ENCODE data around the gene SPON2. TPM values are rescaled to one million over a fixed set of nuclear protein-coding genes. Genes with fewer than 3 reads are reported as not detected.

Gene SPON2
- total and polyA plus RNA-seq, 8 donors, result 3.1 to 45.2 (median 11.0) TPM

DNA sequence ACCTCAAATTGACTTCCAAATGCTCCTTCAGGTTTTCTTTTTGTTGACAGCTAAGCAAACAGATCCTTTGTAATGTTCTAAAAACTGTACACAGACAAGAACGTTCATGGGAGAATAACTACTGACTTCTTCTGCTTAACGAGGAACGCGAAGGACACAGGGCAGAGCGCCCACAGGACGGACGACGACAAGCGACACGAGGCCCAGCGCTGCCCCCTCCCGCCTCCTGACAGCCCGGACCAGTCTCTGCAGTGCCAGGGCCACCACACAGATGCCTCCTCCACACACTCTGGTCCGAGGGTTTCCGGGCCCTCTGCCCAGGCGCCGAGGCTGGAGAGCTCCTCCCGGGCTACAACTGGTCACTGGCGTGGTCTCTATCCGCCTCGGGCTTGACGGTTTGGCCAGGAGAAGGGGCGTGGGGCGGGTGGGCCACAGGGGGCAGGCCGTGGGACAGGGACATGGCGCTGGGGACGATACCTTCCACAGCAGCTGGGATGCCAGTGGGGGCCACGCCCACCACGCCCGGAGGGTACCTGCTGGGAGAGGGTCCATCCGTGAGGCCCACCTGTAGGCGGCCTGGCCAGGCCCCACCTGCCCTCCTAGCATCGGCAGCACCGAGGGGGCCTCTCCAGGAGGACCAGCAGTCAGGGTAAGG is 39.6 kb upstream of the SPON2 start:
- ATAC-seq (peak; percentile 61 to 76 (median 73)), FAIRE-seq (no peak), DNase-seq (peak; percentile 72 to 91 (median 80))
- H3K36me3 ChIP-seq, result peaks cover 11 to 48% (median 17%) of the 10 kb centered on the region in 3 donors
- no peaks in the 10 kb centered on the region for H3K27me3 ChIP-seq
- 50 to 53% methylated on average over 34 of the region's 34 CpGs for WGBS, 2 donors
- H3K4me3 ChIP-seq, result no peak overlapping the region
- TF ChIP-seq, protein P1, sequence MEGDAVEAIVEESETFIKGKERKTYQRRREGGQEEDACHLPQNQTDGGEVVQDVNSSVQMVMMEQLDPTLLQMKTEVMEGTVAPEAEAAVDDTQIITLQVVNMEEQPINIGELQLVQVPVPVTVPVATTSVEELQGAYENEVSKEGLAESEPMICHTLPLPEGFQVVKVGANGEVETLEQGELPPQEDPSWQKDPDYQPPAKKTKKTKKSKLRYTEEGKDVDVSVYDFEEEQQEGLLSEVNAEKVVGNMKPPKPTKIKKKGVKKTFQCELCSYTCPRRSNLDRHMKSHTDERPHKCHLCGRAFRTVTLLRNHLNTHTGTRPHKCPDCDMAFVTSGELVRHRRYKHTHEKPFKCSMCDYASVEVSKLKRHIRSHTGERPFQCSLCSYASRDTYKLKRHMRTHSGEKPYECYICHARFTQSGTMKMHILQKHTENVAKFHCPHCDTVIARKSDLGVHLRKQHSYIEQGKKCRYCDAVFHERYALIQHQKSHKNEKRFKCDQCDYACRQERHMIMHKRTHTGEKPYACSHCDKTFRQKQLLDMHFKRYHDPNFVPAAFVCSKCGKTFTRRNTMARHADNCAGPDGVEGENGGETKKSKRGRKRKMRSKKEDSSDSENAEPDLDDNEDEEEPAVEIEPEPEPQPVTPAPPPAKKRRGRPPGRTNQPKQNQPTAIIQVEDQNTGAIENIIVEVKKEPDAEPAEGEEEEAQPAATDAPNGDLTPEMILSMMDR (IDR thresholded peaks at IDR 0.05), result no peak
- no peaks in the 10 kb centered on the region for H3K9me3 ChIP-seq
- intact Hi-C loops (cut with DNase I), result no loop called here
- H3K4me1 ChIP-seq, result peaks cover 10 to 36% (median 19%) of the 10 kb centered on the region in 3 donors
- H3K27ac ChIP-seq, result peak overlapping the region in 2 of 4 donors; percentile 13 to 50

DNA sequence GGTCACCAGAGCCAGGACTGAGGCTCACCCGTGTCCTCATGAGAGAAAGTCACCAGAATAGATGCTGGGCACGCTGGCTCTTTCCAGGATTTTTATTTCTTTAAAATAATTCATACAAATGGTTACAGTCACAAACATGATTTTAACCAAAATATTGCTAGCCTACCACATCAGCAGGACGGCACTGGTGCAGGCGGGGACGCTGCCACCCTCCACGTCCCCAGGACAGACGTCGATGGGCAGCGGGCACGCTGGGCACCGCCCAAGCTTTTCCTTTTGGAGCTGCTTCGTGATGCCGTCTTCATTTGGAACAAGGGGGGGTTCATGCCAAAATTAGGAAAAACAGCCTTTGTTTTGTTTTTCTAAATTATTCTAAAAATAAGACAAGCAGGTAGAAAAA is 39.0 kb upstream of the SPON2 start:
- FAIRE-seq (no peak), ATAC-seq (no peak), DNase-seq (peak in 4 of 6 donors; percentile 13 to 48 (median 26))
- intact Hi-C loops (cut with DNase I), result no loop called here
- H3K4me1 ChIP-seq, result peaks cover 10 to 36% (median 19%) of the 10 kb centered on the region in 3 donors
- H3K27ac ChIP-seq, result no peak overlapping the region
- H3K36me3 ChIP-seq, result peaks cover 11 to 42% (median 17%) of the 10 kb centered on the region in 3 donors
- no peak overlapping the region for H3K4me3 ChIP-seq
- no peaks in the 10 kb centered on the region for H3K9me3 ChIP-seq
- H3K27me3 ChIP-seq, result no peaks in the 10 kb centered on the region
- WGBS, 2 donors, result 79 to 83% methylated on average over 13 of the region's 13 CpGs
- TF ChIP-seq, protein P1 (IDR thresholded peaks at IDR 0.05), result no peak

DNA sequence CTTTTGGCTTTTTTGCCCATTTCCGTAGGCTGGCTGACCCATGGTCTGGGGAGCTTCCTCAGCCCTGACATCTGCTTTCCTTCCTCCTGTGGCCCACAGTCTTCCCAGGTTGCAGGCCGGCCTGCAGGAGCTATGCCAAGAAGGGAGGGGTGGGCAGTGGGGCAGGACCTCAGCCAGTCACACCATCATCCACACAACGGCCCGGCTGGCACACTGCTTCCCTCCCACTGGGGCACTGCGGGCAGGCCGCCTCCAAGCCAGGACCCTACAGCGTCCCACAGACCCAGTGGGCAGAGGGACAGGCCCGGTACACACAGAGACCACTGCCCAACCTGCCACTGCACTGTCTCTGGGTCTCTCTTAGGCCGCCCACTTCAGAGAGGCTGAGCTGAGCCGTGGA is 38.6 kb upstream of the SPON2 start:
- peak in 4 of 6 donors; percentile 26 to 74 (median 48) for DNase-seq
- H3K4me1 ChIP-seq, result peaks cover 10 to 36% (median 19%) of the 10 kb centered on the region in 3 donors
- TF ChIP-seq, protein P1 (IDR thresholded peaks at IDR 0.05), result no peak
- no peak overlapping the region for H3K4me3 ChIP-seq
- peaks cover 11 to 38% (median 15%) of the 10 kb centered on the region in 3 donors for H3K36me3 ChIP-seq
- no peak overlapping the region for H3K27ac ChIP-seq
- ATAC-seq, result no peak
- no peaks in the 10 kb centered on the region for H3K9me3 ChIP-seq
- no peaks in the 10 kb centered on the region for H3K27me3 ChIP-seq
- intact Hi-C loops (cut with DNase I), result no loop called here
- WGBS, 2 donors, result 68 to 76% methylated on average over 10 of the region's 10 CpGs
- FAIRE-seq, result no peak

DNA sequence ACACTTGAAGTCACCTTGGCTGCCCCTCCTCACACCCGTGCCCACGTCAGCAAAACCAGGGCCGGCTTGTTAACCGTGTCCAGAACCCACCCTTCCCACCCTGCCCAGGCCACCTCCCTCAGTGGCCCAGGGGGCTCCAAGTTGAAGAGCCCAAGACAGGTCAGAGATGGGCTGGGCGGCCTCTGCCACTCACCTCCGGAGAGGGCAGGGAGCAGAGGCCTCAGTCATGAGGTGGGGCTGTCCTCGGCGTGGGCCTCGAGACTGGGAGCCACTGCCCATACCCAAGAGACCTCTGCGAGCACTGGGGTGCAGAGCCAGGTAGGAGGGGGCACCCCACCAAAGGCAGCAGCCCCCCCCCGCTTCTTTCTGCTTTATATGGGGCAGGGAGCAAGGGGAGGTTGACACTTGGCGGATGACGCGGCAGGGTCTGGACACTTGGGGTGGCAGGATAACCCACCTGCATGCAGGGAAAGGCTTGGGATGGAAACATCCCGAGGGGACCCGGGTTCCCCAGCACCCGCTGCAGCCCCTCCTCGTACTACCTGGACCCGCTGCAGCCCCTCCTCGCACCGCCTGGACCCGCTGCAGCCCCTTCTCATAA is 38.0 kb upstream of the SPON2 start:
- FAIRE-seq, result no peak
- ATAC-seq, result no peak
- Histone ChIP-seq H3K4me3 (no peak overlapping the region), H3K27me3 (no peaks in the 10 kb centered on the region), H3K36me3 (peaks cover 6 to 33% (median 14%) of the 10 kb centered on the region in 3 donors), H3K27ac (no peak overlapping the region), H3K4me1 (peaks cover 10 to 36% (median 19%) of the 10 kb centered on the region in 3 donors), H3K9me3 (no peaks in the 10 kb centered on the region)
- intact Hi-C loops (cut with DNase I), result no loop called here
- TF ChIP-seq, protein P1 (IDR thresholded peaks at IDR 0.05), result no peak
- peak in 4 of 6 donors; percentile 6 to 76 (median 47) for DNase-seq
- 92 to 93% methylated on average over 22 of the region's 22 CpGs for WGBS, 2 donors

All from pancreas (tissue), 10 donors.